ENCODE data around the gene SOX8. TPM values are rescaled to one million over a fixed set of nuclear protein-coding genes. Genes with fewer than 3 reads are reported as not detected.

SOX8 gene
- total RNA-seq, 4 donors from 2014 or later = under 0.01 to 6.4 (median 1.1) TPM; not detected in 1

- Histone ChIP-seq H3K4me3 (no peak overlapping the region), H3K36me3 (no peaks in the 10 kb centered on the region), H3K27me3 (no peaks in the 10 kb centered on the region), H3K9me3 (no peaks in the 10 kb centered on the region), H3K27ac (no peak overlapping the region), H3K4me1 (no peaks in the 10 kb centered on the region)
- intact Hi-C loops (cut with DNase I; ENCODE audit: low total_unique reads) = no loop called here
- TF ChIP-seq CTCF (IDR thresholded peaks at IDR 0.05) (no peak), POLR2A (IDR thresholded peaks at IDR 0.05) (no peak)
- DNase-seq = no peak
Observed at GRCh38 chr16:1026057-1026783, 44.6 kb downstream of the SOX8 start.

GRCh38 chr16:1026784-1027500 is 45.4 kb downstream of the SOX8 start:
- no peak for DNase-seq
- H3K4me1 ChIP-seq = no peaks in the 10 kb centered on the region
- no peaks in the 10 kb centered on the region for H3K27me3 ChIP-seq
- intact Hi-C loops (cut with DNase I; ENCODE audit: low total_unique reads) = no loop called here
- no peak overlapping the region for H3K27ac ChIP-seq
- no peak overlapping the region for H3K4me3 ChIP-seq
- no peak for TF ChIP-seq POLR2A (IDR thresholded peaks at IDR 0.05)
- TF ChIP-seq CTCF (IDR thresholded peaks at IDR 0.05) = no peak
- H3K36me3 ChIP-seq = no peaks in the 10 kb centered on the region
- H3K9me3 ChIP-seq = no peaks in the 10 kb centered on the region

GRCh38 chr16:1027501-1027815 is 45.9 kb downstream of the SOX8 start:
- H3K27me3 ChIP-seq = no peaks in the 10 kb centered on the region

GRCh38 chr16:1028056-1028455 is 46.5 kb downstream of the SOX8 start:
- no peaks in the 10 kb centered on the region for H3K9me3 ChIP-seq
- H3K27ac ChIP-seq = no peak overlapping the region
- no peak for DNase-seq
- H3K27me3 ChIP-seq = no peaks in the 10 kb centered on the region
- TF ChIP-seq CTCF (IDR thresholded peaks at IDR 0.05) (no peak), POLR2A (IDR thresholded peaks at IDR 0.05) (no peak)
- intact Hi-C loops (cut with DNase I; ENCODE audit: low total_unique reads) = no loop called here
- H3K4me1 ChIP-seq = no peaks in the 10 kb centered on the region
- no peak overlapping the region for H3K4me3 ChIP-seq
- H3K36me3 ChIP-seq = no peaks in the 10 kb centered on the region

More at GRCh38 chr16:1027501-1027815, 45.9 kb downstream of the SOX8 start:
- Histone ChIP-seq H3K36me3 (no peaks in the 10 kb centered on the region), H3K27ac (no peak overlapping the region), H3K9me3 (no peaks in the 10 kb centered on the region), H3K4me3 (no peak overlapping the region), H3K4me1 (no peaks in the 10 kb centered on the region)
- intact Hi-C loops (cut with DNase I; ENCODE audit: low total_unique reads) = no loop called here
- TF ChIP-seq POLR2A (IDR thresholded peaks at IDR 0.05) = no peak
- no peak for DNase-seq

- no peak for TF ChIP-seq CTCF (IDR thresholded peaks at IDR 0.05)
- no peak for TF ChIP-seq POLR2A (IDR thresholded peaks at IDR 0.05)
- intact Hi-C loops (cut with DNase I; ENCODE audit: low total_unique reads) = no loop called here
- H3K4me3 ChIP-seq = no peak overlapping the region
Observed at GRCh38 chr16:1028524-1029258, 47.1 kb downstream of the SOX8 start.

More at GRCh38 chr16:1028524-1029258, 47.1 kb downstream of the SOX8 start:
- Histone ChIP-seq H3K4me1 (no peaks in the 10 kb centered on the region), H3K27ac (no peak overlapping the region), H3K9me3 (no peaks in the 10 kb centered on the region), H3K27me3 (no peaks in the 10 kb centered on the region), H3K36me3 (no peaks in the 10 kb centered on the region)
- no peak for DNase-seq
